GM06990 (cell line): ENCODE data around the gene PDGFD.

ENCODE experiments used
- DNase-seq: peaks from one replicate; pipeline ENCODE4 v3.0.0-alpha.2; 2011; ENCODE audit not compliant: insufficient read length; ENCODE audit errors: extremely low read depth
- H3K27me3 ChIP-seq: replicated peaks from 2 replicates; pipeline ENCODE4 v1.6.0; 2011; ENCODE audit warnings: low read length; ENCODE audit not compliant: control insufficient read depth, insufficient read depth
- H3K36me3 ChIP-seq: 2 replicates; pipeline ENCODE4 v1.5.1; 2011; ENCODE audit warnings: low read length; ENCODE audit not compliant: control insufficient read depth, insufficient read depth
- H3K4me3 ChIP-seq: replicated peaks from 2 replicates; pipeline ENCODE4 v1.5.1; 2011; ENCODE audit warnings: low read depth, mild to moderate bottlenecking, control low read depth, low read length
- CTCF ChIP-seq: IDR thresholded peaks from 2 replicates; pipeline ENCODE4 v1.5.1; 2011; ENCODE audit warnings: low read length, control low read depth, mild to moderate bottlenecking, inconsistent platforms; ENCODE audit not compliant: insufficient read depth, poor library complexity, severe bottlenecking

The PDGFD gene

DNA sequence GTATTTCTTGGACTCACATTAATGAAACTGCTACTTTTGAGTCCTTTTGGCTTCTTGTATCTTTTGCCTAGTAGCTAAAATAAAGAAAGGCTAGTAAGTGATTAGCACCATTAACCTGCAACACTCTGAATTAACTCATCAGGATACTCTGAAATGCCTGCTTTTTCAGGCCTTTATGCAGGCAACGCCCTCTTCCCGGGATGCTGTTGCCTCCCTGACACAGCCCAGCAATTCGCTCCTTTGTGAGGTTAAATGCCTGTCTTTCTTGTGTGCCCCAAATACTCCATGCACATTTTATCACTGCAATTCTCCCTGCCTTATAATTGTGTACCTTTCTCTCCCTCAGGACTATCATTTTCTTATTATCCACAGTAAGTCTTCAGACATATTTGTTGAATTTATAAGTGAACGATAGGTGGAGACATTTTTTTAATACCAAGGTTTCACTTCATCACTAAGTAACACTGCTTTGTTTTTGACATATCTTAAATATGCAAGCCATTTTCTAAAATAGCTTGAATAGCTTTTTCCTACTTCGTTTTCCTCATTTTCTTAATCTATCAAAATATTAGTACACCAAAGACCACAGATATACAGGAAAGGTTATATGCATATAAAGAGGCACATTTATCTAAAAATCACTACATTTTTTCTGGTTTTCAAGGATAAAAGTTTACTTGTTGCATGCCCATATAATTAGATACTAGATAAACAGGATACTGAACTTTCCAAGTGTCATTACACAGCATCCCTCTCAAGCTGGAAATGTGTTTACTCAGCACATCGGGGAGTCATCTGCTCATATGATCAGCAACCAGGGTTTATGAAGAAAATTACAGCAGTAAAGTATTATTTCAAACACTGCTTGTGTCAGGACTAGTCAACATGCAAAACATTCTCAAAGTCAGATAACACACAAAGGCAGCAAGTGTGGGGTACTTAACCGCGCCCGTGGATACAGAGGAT, 176.0 kb downstream of the PDGFD start:
- Histone ChIP-seq H3K36me3 (no peaks in the 10 kb centered on the region), H3K4me3 (no peak overlapping the region), H3K27me3 (no peaks in the 10 kb centered on the region)
- no peak for TF ChIP-seq CTCF
- DNase-seq = no peak

DNA sequence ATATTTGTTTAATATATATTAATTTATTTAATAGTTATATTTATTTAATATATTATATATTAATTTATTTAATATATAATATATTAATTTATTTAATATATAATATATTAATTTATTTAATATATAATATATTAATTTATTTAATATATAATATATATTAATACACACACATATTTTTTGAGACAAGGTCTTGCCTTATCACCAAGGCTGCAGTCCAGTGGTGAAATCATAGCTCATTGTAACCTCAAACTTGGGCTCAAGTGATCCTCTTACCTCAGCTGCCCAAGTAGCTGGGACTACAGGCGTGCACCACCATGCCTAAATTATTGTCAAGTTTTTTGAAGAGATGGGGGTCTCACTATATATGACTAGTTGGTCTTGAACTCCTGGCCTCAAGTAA, 178.9 kb downstream of the PDGFD start:
- DNase-seq = no peak
- H3K27me3 ChIP-seq = no peaks in the 10 kb centered on the region
- TF ChIP-seq CTCF = no peak
- no peaks in the 10 kb centered on the region for H3K36me3 ChIP-seq
- H3K4me3 ChIP-seq = no peak overlapping the region

DNA sequence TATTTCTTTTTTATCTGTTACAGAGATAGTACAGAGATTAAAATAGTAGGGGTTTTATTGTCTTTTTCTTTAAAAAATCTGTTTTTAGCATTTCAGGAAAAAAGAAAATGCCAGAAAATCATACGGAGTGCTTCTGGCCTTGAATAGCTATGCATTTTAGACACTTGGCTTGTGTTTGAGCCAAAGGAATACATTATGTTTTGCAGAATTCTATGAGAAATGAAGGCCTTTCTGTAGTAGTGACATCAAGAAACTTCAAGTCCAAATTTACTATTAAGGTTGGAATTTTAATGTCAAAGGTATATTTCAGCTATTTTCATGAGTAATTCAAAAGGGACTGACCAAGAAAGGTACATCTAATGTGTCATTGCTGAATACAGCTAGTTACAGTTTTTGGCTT, 183.8 kb downstream of the PDGFD start:
- DNase-seq = no peak

GRCh38 chr11:103978616-103979595, 185.0 kb downstream of the PDGFD start:
- Histone ChIP-seq H3K36me3 (no peaks in the 10 kb centered on the region), H3K4me3 (no peak overlapping the region), H3K27me3 (no peaks in the 10 kb centered on the region)
- TF ChIP-seq CTCF = no peak
- DNase-seq = no peak

More for the DNA sequence above, 183.8 kb downstream of the PDGFD start:
- no peak for TF ChIP-seq CTCF
- Histone ChIP-seq H3K4me3 (no peak overlapping the region), H3K36me3 (no peaks in the 10 kb centered on the region), H3K27me3 (no peaks in the 10 kb centered on the region)

DNA sequence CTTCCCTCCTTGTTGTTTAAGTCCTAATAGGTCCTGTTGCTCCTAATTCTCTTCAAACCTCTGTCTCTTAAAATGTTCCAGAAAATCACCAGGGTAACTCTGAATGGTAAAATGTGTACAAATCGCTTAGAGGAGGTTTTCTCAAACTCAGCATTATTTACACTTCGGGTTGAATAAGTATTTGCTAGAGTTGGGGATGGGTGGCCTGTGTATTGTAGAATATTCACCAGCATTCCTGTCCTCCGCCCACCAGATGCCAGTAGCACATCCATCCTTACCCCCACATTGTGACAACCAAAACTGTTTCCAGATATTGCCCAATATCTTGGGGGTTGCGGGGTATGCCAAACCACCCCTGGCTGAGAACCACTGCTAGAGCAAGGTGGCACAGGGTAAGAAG, 191.9 kb downstream of the PDGFD start:
- Histone ChIP-seq H3K36me3 (no peaks in the 10 kb centered on the region), H3K4me3 (no peak overlapping the region), H3K27me3 (no peaks in the 10 kb centered on the region)
- DNase-seq = no peak
- no peak for TF ChIP-seq CTCF
